IMR-90 (cell line): ENCODE data around the gene RSAD1.

Experiments used
- BHLHE40 ChIP-seq: fragments of 150-350 bp; IDR thresholded peaks from 2 replicates; pipeline ENCODE4 v1.6.1; 2016; ENCODE audit warnings: mild to moderate bottlenecking, low read depth, low read length
- POLR2A ChIP-seq: IDR thresholded peaks from 2 replicates; pipeline ENCODE4 v1.6.1; 2012; ENCODE audit warnings: mild to moderate bottlenecking, low read depth, low read length
- SMC3 ChIP-seq: fragments of 150-350 bp; IDR thresholded peaks from 2 replicates; pipeline ENCODE4 v1.6.1; 2016; ENCODE audit warnings: low read depth, mild to moderate bottlenecking, antibody characterized with exemption, low read length, moderate library complexity
- TF ChIP-seq, protein P1 (sequence below): conservative IDR thresholded peaks from 2 replicates; pipeline ENCODE4 v1.5.1; 2012; ENCODE audit warnings: mild to moderate bottlenecking, low read depth, low read length, improper control_type of control experiment

DNA sequence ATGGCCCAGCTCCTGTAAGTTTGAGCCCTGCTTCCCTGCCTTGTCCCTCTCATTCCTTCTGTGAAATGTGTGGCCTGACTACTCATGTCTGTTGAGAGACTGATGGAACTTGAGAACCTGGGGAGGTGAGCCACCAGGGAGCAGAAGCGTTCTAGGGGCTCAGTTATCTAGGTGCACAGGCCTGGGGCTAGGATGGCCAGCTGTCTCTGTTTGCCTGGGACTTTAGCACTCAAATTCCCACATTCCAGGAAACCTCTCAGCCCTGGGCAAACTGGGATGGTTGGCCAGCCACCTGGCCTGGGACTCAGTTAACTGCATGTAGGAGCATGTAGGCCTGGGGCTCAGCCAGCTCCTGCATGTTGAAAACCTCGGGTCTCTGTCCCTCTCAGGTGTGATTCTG lies 44.5 kb downstream of the RSAD1 start:
- TF ChIP-seq, protein P1, sequence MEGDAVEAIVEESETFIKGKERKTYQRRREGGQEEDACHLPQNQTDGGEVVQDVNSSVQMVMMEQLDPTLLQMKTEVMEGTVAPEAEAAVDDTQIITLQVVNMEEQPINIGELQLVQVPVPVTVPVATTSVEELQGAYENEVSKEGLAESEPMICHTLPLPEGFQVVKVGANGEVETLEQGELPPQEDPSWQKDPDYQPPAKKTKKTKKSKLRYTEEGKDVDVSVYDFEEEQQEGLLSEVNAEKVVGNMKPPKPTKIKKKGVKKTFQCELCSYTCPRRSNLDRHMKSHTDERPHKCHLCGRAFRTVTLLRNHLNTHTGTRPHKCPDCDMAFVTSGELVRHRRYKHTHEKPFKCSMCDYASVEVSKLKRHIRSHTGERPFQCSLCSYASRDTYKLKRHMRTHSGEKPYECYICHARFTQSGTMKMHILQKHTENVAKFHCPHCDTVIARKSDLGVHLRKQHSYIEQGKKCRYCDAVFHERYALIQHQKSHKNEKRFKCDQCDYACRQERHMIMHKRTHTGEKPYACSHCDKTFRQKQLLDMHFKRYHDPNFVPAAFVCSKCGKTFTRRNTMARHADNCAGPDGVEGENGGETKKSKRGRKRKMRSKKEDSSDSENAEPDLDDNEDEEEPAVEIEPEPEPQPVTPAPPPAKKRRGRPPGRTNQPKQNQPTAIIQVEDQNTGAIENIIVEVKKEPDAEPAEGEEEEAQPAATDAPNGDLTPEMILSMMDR: no peak
- TF ChIP-seq POLR2A (no peak), BHLHE40 (no peak), SMC3 (no peak)
